ENCODE measurements around the gene XRCC1.

DNA sequence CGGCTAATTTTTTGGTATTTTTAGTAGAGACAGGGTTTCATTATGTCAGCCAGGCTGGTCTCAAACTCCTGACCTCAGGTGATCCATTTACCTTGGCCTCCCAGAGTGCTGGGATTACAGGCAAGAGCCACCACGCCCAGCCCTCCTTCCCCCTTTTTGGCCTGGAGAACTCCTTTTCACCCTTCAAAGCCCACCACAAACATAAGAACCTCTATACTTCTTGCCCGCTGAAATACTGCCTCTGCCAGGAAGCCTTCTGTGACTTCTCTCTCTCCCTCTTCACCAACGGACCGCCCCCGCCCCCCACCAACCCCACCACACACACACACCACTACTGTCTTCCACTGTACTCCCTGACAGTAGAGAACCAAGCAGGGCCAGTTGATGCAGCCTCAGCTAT lies 41.6 kb upstream of the XRCC1 start:
- TF ChIP-seq EZH2 (IDR thresholded peaks at IDR 0.05; ENCODE audit: insufficient read depth, poor library complexity, severe bottlenecking) (no peak), EZH2phosphoT487 (IDR thresholded peaks at IDR 0.05; ENCODE audit: insufficient read depth, low read depth) (no peak)
